ENCODE data around the gene MAPK4. TPM values are rescaled to one million over a fixed set of nuclear protein-coding genes. Genes with fewer than 3 reads are reported as not detected.

MAPK4 gene
- total RNA-seq, 1 experiment from 2014 or later = 4.2 TPM

DNA sequence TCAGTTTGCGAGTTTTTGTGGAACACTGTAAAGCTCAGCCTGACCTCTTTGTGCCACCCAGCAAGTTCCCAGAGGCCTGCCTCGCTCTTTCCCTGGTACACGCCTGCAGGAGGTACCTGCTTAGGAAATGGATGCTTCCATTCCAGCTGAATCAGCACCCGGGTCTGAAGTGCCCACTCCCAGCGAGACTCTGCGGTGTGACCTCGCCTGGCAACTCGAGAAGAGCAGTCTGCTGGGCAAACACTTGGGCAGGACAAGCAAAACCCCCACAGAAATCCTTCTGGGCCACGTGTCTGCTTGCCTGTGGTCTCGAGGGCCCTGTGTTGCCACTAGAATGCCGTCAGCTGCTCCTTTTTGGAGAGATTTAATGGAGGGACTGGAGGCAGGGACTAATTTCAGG, 127.6 kb downstream of the MAPK4 start (continued):
- TF ChIP-seq PRDM15 (CRISPR knock-in tag; IDR thresholded peaks at IDR 0.05) = no peak
- no peak for TF ChIP-seq ETV6 (CRISPR knock-in tag; IDR thresholded peaks at IDR 0.05)
- TF ChIP-seq NR1H2 (CRISPR knock-in tag; IDR thresholded peaks at IDR 0.05) = no peak

- no peak overlapping the region for H3K4me3 Mint-ChIP-seq
- peaks cover 6% of the 10 kb centered on the region; the same call in 1 of the 2 replicates for H3K4me1 Mint-ChIP-seq
- ATAC-seq (no peak), DNase-seq (ENCODE audit: low spot score) (no peak)
- no peak overlapping the region for H3K27ac Mint-ChIP-seq
- no peaks in the 10 kb centered on the region for H3K36me3 Mint-ChIP-seq
- H3K9me3 Mint-ChIP-seq = no peaks in the 10 kb centered on the region
- no peaks in the 10 kb centered on the region for H3K27me3 Mint-ChIP-seq (ENCODE audit: low read depth)
- TF ChIP-seq CREB1 (CRISPR knock-in tag; IDR thresholded peaks at IDR 0.05) = no peak
- TF ChIP-seq TEAD1 (CRISPR knock-in tag; IDR thresholded peaks at IDR 0.05) = no peak
- no peak for TF ChIP-seq FOXP4 (CRISPR knock-in tag; IDR thresholded peaks at IDR 0.05)
- TF ChIP-seq ZNF317 (CRISPR knock-in tag; IDR thresholded peaks at IDR 0.05; ENCODE audit: borderline replicate concordance, low read depth) = no peak
- TF ChIP-seq ELF4 (CRISPR knock-in tag; IDR thresholded peaks at IDR 0.05; ENCODE audit: low read depth) = no peak
- TF ChIP-seq ZNF121 (CRISPR knock-in tag; IDR thresholded peaks at IDR 0.05) = no peak
- TF ChIP-seq ETV6 (CRISPR knock-in tag; IDR thresholded peaks at IDR 0.05) = no peak
- TF ChIP-seq, protein P1, sequence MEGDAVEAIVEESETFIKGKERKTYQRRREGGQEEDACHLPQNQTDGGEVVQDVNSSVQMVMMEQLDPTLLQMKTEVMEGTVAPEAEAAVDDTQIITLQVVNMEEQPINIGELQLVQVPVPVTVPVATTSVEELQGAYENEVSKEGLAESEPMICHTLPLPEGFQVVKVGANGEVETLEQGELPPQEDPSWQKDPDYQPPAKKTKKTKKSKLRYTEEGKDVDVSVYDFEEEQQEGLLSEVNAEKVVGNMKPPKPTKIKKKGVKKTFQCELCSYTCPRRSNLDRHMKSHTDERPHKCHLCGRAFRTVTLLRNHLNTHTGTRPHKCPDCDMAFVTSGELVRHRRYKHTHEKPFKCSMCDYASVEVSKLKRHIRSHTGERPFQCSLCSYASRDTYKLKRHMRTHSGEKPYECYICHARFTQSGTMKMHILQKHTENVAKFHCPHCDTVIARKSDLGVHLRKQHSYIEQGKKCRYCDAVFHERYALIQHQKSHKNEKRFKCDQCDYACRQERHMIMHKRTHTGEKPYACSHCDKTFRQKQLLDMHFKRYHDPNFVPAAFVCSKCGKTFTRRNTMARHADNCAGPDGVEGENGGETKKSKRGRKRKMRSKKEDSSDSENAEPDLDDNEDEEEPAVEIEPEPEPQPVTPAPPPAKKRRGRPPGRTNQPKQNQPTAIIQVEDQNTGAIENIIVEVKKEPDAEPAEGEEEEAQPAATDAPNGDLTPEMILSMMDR (IDR thresholded peaks at IDR 0.05) = no peak
- no peak for TF ChIP-seq IRF2 (CRISPR knock-in tag; IDR thresholded peaks at IDR 0.05; ENCODE audit: borderline replicate concordance, low read depth)
- TF ChIP-seq ZBTB43 (CRISPR knock-in tag; IDR thresholded peaks at IDR 0.05) = no peak
- no peak for TF ChIP-seq GTF2I (CRISPR knock-in tag; conservative IDR thresholded peaks at IDR 0.05)
- TF ChIP-seq, protein P2, sequence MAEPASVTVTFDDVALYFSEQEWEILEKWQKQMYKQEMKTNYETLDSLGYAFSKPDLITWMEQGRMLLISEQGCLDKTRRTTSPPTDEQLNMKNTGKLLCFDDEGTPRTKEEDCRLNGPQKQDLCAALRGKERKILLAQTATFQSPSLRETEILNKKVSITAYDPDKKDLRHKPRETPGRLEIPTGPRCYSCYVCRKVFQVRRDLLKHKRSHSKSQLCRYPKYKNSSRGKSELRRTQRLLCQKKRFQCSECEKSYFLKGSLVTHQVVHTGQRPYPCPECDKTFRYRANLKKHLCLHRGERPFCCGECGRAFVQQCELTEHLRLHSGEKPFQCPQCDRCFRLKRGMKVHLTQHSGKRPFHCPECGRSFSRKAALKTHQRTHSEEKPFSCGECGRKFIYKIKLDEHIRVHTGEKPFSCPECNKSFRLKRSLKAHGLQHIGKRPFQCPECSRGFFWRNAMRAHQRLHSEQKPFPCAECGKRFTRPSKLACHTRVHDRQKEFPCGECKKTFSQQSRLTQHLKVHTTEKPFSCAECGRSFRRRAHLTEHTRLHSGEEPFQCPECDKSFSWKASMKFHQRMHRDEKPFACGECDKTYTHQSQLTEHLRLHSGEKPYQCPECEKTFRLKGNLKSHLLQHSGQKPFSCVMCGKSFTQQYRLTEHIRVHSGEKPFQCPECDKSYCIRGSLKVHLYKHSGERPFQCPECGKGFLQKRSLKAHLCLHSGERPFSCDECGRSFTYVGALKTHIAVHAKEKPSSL (CRISPR knock-in tag; conservative IDR thresholded peaks at IDR 0.05) = no peak
- no peak for TF ChIP-seq FOXJ3 (CRISPR knock-in tag; IDR thresholded peaks at IDR 0.05; ENCODE audit: borderline replicate concordance)
- TF ChIP-seq, protein P3, sequence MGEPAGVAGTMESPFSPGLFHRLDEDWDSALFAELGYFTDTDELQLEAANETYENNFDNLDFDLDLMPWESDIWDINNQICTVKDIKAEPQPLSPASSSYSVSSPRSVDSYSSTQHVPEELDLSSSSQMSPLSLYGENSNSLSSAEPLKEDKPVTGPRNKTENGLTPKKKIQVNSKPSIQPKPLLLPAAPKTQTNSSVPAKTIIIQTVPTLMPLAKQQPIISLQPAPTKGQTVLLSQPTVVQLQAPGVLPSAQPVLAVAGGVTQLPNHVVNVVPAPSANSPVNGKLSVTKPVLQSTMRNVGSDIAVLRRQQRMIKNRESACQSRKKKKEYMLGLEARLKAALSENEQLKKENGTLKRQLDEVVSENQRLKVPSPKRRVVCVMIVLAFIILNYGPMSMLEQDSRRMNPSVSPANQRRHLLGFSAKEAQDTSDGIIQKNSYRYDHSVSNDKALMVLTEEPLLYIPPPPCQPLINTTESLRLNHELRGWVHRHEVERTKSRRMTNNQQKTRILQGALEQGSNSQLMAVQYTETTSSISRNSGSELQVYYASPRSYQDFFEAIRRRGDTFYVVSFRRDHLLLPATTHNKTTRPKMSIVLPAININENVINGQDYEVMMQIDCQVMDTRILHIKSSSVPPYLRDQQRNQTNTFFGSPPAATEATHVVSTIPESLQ (CRISPR knock-in tag; IDR thresholded peaks at IDR 0.05) = no peak
- TF ChIP-seq NR2C2 (CRISPR knock-in tag; IDR thresholded peaks at IDR 0.05) = no peak
- POLR2A ChIA-PET = interaction anchor here (0.6 kb wide), 1 partner anchor 90 kb away, joined by 3 read pairs; no protein-coding TSS in a partner anchor
- CTCF ChIA-PET = interaction anchor here (1.3 kb wide), 1 partner anchor 45 kb away, joined by 4 read pairs; no protein-coding TSS in a partner anchor
Observed at GRCh38 chr18:50689578-50689977, 129.7 kb downstream of the MAPK4 start.
